Activated naive CD4-positive, alpha-beta T cell (primary cell): ENCODE measurements around the gene P2RY14.

Source experiments
- DNase-seq, 4 experiments: peaks; one replicate each; lab custom pipeline; 2025; lab: John Stamatoyannopoulos, UW

Gene P2RY14

DNA sequence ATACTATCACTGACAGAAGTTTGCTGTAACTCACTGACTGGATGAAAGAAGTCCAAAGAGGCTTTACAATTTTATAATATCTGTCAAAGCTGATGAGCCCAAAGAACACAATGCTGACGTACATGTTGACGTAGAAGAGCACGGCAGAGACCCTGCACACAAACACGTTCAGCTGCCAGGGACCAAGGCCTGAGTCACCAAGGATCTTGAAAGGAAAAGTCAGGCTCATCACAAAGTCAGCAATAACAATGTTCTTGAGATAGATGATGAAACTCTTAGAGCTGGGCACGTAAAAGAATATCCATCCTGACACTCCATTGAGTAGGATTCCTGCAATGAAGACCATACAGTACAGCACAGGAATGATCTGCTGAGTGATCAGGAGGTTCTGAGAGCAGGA lies 64.5 kb downstream of the P2RY14 start:
- no peak for DNase-seq

DNA sequence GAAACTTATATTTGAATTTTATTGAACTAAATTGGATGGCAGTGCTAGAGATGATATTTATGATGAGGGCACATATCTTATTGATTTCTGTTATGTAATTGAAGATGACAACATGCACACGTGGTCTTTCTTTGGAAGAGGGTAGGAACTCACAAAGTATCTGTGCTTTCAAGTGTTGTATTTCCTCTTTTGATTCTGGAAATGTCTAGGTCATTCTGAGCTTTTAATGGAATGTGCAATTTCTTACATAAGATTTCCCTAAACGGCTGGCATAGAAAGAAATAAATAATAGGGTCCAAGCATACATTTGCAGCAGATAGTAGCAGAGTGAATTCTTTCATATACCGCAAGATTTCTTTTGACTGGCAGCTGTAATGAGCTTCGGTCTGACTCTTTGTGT lies 65.2 kb downstream of the P2RY14 start:
- DNase-seq = no peak

DNA sequence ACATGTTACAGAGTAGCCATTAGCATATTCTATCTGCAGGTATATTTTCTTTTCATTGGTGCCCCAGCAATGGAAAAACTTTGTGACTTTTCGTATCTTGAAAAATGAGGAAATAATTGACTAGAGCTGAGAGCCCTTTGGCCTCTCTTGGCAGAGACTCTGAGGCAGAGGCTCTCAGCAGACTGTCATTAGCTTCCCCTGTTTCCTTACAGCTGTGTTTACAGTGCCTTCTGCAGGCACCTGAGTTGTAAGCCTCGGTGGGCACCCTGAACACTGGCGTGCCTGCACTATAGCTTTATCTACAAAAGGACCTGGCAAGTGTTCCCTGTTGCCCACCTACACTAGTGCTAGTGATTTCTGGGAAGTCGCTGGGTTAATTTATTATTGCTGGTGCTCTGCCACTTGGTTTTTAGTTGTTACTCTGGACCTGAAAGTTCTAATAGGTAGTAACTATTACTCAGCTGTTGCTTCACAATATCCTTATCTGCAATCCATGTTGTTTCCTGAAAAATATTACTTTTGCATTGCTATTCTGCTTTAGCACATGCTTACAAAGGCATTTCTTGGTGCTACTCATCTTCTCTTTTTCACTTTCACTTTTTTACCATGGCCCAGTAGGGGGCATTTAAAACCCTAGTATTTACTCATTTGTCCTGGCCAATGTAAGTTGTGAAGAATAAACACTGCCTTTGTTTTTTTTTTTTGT lies 67.5 kb downstream of the P2RY14 start:
- DNase-seq = no peak

DNA sequence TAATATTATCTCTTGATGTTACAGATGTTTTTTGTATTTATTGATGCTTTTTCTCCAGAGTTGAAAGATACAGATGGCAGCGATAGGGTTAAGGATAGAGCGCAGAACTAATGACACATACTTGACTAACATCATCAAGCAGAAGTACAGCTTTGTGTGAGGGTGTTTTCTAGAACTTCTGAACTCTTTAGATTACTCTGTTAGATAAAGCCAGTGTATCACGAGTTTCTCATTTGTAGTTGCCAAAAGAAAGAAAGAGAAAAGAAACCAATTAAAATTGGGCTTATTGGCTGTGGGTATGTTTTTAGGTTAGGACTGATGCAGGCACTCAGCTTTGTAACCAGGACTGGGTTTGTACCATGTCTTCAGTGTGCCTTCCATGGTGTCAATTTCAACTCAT lies 68.7 kb downstream of the P2RY14 start:
- no peak for DNase-seq

DNA sequence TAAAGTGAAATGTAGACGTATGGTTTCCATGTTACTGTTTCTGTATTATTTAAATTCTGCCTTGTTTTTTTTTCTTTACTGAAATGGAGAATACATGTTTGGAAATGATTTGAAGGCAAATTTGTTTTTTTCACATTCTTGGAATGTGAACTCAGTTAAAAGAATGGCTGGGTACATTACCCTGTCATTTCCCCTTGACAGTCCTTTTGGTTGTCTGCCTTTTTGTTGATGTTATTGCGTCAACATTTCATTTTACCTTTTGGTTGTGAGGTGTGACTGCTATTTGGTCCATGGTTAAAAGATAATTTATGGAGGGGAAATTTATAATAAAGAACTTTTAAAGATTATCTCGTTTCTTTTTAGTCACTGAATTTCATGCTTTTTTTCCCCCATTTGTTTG lies 72.1 kb downstream of the P2RY14 start:
- no peak for DNase-seq

DNA sequence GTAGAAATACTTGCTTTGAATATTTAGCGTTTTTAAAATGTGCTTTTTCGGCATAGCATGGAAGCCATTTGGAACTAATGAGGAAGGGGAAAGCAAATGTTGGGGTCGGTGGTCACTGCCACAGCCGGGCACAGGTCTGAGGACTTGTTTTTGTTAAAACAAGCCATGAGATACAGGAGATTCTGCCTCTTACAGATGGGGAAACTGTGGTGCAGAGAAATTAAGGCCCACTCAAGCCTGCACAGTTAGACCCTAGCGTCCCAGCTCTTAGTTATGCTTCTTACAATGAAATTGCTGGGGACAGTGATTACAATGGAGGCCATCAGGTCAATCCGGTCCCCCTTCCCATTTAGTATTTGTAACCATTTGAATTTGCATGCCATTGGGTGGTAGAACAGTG lies 72.9 kb downstream of the P2RY14 start:
- no peak for DNase-seq

DNA sequence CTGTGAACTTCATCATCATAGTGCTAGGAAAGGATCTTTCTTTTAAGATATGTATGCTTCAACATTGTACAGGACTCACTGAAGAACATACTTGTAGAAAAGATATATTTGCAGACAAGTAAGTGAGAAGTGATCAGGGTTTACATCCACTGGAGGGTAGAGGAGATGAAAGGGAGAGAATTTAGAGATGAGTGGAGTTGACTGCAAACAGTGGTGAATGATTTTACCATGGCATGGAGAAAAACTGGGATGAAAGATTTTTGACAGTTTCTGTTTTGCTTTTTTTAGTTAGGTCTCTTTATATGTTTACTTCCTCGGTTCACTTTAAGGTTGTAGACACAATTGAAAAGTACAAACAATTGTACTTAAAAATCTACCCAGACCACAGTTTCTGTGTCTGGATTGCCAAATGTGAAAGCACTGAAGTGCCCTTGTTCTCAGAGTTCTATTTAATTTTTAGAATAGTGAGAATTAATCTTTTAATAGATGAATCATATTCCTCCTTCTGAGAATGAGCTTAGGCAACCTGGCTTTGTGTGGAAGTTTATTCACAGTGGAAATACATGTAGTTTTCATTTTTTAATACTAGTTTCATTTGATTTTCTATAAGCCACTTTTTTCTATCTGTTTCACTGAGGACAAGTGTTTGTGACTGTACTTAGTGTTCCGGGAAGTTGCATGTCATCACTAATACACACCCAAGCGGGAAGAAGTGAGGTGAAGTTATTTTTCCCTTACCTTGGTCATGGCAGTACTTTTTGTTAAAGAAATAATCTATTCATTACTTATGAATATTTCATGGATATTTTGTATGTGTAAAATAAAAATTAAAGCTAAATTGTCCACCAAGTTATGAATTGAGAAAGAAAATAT lies 73.6 kb downstream of the P2RY14 start:
- no peak for DNase-seq

DNA sequence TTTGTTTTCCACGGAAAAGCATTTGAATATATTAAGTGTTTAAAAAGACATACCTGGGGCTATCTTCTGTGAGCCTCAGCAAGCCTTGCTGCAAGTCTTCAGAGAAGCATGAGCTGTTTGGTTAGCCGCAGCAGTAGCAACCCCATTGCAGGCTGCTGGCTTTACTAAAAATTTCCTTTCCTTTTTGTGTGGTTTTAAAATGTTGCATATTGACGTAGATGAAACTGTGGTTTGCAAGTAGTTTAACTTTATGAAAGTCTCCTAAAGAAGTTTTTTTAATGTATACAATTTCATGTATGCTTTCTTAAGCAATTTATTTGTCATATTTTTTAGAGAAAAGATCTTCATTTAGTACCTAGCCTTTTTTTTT lies 75.3 kb downstream of the P2RY14 start, which contains the start of gene GPR171:
Gene GPR171 (minus strand): TSS at position 166 of the 370 bp plus-strand sequence. CDS start 3,830 bp downstream, outside the sequence.
- DNase-seq = peak in 3 of 4 experiments; percentile 5 to 39 (median 5)

DNA sequence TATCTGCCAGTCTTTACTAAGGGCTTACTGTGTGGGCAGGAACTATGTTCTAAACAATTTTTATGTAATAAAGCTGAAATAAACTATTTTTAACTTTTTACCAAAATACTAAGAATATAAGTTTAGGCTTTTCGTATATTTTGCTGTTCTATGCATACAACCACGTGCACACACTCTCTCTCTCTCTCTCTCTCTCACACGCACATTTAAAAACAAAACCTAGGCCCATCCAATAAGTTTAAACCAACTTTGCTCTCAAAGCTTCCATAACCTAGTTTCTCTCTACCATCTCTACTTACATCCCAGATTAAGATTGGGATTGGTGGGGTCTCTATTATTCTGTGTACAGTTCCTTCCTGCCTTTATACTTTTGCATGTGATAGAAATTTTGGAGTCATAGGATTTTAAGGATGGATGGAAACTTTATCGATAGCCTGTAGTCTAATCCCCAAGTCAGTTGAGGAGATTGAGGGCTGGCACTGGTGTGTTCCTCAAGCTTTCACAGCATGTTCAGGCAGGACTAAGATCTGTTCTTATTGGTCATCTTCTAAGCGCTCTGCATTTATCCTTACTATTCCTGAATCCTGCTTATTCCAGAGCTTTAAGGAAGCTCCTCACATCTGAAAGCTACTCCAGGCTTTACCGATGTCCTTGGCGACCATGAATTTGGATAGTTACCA lies 77.2 kb downstream of the P2RY14 start:
- no peak for DNase-seq

DNA sequence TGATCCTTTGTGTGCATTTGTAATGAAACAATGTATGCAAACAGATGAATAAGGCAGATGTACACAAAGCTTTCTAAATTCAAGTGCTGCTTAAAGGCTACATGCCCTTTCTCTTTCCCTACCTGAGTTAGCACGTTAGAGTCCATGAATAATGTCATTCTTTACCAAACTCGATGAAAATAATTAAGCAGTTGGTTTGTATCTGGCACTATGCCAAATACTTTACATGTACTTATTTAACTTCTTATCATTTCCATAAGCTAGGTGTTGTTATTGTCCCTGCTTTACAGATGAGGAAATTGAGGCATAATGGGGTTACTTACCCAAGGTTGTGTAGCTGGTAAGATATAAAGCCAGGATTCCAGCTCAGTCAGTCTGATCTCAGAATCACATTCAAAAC lies 77.8 kb downstream of the P2RY14 start:
- no peak for DNase-seq

DNA sequence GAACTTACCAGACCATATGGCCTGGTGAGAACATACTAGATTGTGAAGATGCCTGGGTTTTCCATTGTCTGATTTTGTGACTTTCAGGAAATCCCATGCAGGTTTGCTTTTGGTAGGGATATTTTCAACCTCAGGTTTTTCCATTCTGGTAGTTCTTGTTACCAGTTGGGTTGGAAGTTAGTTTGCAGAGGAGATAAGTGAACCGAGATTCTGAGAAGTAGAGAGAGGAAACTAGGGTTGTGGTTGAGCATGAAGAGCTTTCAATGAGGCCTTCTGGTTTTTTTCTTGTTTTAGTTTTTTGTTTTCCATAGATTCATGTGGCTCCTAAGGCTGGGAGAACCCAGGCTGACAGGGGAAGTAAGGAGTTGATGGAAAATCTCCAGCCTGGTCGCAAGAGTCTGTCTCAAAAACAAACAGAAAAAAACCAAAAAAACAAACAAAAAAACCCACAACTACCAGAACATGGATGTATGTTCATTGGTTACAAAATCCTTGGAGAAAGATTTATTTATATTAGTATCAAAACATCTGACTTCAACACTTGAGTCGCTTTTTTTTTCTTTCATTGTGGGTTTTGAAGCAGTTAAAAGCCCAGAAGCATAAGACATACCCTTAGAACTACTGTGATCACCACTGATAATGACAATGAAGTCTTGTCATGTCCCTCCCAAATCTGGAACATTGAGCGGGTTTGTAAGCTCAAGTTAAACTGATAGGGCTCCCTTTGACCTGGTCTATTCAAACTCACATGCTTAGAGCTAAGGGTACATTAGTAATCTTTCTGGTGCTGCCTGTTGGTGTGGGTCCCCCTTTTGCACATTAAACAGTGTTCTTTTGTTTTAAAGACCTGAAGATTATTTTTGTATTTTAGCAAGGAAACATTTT lies 78.5 kb downstream of the P2RY14 start:
- DNase-seq = no peak

DNA sequence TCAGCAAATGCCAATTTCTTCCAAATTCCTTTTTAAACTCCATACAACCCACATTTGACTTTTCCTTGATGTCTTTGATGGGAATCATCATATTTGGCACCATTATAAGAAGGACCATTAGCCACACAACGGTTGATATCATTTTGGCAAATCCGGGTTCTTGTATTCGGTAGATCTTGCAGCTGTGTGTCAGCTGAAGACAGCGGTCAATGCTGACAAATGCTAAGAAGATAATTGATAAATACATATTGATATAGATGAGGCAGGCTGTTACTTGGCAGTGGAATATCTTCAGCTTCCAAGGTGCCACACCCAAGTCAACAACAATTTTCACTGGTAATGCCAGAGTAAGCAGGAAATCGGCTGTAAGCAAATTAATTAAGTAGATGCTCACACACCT lies 79.5 kb downstream of the P2RY14 start:
- DNase-seq = no peak

DNA sequence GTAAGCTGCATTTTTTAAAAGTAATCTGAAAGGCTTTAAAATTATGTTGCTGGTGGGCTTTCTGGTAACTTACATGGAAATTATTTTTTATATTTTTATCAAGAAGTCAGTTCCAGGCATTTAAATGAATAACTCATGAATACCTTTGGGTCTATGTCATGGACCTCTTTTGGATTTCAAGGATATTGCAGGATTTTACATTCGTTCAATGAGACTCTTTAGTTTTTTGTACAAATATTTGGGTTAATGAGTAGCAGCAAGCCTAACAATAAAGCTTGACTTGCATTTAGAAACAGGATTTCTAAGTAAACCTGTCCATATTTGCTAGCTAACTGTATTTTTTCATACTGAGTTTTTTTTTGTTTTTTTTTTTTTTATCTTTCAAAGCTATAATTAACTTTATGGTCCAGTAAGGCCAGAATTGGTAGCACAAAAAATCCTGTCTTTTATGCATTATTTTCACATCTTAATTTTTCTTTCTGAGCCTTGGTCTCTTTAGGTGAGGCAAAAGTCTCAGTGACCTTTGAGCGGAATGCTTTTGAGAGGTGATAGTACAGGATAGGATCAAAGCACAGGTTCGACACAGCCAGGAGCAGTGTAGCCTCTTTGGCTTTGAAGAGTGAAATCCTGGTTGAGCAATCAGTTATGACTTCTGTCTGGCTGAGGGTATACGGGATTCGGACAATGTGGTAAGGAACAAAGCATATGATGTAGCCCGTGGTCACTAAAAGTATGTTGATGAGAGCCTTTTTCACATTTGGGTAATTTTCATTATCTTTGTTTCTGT lies 80.2 kb downstream of the P2RY14 start:
- no peak for DNase-seq

DNA sequence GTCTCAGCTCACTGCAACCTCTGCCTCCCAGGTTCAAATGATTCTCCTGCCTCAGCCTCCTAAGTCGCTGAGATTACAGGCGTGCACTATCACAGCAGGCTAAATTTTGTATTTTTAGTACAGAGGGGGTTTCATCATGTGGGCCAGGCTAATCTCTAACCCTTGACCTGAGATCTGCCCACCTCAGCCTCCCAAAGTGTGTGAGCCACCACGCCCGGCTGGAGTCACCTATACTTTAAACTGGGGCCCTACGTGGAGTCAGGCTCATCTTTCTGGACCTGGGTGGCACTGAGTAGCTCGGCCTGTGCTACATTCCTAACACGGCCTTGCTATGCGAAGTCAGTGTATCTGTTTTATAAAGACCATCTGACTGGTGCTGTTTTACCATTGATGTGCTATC lies 81.1 kb downstream of the P2RY14 start:
- DNase-seq = no peak

DNA sequence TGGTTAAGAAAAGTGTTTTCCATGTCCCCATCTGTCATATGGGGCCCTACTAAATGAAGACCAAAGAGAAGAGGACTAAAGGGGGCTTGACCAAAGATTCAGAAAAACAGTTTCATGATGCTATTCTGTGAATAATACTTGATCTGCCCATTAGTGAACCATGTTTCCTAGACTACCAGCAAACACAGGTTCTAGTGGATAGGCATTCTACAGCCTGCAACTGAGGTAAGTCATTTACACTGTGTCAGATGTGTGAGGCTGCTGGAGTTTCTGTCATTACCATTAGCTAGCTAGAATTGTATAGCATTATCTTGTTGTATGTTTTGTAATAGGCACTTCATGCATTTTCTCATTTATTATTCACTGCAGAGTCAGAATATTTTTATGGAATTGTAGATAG lies 81.9 kb downstream of the P2RY14 start:
- no peak for DNase-seq

DNA sequence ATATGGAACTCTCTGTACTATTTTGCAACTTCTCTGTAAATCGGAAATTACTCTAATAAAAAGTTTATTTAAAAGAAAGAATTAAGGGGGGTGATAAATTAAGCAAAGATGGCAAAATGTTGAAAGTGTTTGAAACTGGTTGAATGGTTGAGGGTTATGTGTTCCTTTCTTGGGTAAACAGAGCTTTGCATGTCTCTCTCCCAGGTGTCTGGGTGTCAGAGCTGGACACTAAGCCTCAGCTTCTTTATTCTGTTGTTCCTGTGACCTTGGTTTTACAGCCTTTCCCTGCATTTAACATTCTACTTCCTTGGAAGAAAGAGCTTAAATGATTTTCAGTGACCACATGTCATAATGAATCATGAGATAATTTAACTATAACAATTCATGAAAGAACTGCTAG lies 82.5 kb downstream of the P2RY14 start:
- DNase-seq = no peak

DNA sequence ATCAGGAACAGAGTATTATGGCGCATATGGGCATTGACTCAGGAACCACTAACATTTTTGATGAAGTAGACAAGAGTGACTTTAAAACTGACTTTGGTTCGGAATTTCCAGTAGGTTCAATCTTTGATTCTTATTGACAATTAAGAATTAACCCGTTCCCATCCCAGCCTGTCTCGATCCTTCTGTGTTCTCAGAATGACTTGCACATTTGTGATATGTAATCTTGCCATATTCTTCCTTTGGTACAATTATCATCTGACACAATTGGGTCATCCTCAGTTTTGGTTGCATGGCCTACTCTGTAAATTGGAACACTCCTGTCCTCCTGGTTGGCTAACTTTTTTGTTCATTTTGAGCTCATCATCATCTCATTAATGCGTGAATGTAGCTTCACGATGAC lies 85.8 kb downstream of the P2RY14 start:
- no peak for DNase-seq

DNA sequence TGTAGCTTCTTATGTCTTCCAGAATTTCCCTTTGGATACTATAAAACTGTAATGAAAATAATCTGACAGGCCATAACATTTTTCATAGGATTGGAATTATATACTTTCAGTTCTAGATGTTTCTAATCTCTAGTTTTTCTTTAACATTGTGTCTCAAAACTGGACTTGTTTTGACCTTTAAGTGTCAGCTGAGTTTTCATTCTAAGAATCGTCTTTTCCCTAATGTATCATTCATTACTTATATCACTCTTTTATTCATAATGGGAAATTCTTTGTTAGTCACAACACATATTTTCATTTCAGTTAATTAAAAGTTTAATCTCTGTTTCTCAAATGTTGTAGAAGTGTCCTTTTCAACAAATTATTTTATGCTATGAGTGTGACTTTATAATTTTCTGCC lies 87.2 kb downstream of the P2RY14 start:
- DNase-seq = no peak

DNA sequence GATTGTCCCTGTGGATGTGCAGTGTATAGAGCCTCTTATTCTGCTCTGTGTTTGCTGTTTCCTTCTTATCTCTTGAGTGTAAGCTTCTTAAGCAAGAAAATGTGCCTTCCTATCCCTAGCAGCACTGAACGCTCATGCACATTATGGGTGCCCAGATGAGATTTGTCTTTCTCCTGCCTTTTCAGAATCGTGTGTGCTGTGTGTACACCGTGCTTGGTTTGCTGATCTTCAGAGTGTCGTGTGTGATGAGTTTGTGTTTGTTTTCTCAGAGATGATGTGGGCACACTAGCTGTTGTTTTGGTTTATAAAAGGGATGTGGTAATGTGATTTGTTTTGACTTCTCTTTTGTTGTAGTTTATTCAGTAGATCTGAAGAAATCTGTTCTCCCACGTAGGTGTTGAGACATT lies 95.1 kb downstream of the P2RY14 start:
- DNase-seq = no peak

DNA sequence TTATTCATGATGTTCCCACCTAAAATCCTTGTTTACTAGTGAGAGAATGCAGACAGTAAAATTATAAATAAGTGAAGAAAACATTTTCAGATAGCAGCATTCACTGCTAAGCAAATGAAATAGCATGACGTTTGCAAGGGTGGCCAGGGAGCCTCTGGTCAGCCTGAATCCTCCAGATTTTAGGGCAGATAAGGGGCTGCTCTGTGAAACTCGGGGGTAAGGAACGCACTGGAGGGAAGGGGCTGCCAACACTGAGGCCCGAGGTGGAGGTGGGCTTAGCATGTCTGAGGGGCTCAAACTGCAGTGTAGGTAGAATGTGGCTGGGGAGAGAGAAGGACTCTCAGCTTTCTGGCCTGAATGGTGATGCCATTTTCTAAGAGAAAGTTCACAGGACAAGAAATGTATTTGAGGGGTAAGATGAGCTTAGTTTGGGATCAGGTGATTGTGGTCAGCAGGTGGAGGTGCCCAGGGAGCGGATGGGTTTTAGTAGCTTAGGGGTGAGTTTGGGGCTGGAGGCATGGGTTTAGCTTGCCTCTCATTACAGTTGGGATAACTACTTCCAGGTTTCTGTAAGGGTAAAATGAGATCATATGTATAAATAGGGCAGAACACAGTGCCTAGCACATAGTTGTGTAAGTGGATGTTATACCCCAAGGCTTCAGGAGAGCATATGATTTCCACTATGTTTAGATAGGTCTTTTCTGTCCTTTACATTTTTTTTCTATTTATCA lies 95.8 kb downstream of the P2RY14 start:
- DNase-seq = no peak
